HG02759 (cell line): ENCODE results near the gene SYCP3.

Experiments
- ATAC-seq: cut with Tn5 transposase; IDR thresholded peaks from one replicate; pipeline ENCODE4 v1.9.1; 2021; ENCODE audit warnings: mild to moderate bottlenecking, moderate library complexity; ENCODE audit not compliant: unreplicated experiment

Gene SYCP3

DNA sequence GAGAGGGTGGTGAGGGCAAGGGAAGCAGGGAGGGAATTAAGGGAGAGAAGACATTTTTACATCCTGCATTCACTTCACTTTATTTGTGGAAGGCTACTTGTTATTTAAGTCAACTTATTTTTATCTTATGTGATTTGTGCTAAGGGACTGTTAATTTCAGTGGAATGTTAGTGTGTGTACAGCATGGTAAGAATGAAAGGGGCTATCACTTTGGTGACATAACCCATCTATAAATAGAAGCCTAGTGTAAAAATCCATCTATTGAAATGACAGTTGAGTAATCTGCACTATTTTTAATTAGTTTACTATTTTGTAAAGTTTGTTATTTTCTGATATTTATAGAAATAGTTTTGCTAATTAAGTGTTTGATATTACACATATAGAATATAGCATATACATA lies 58.6 kb downstream of the SYCP3 start:
- no peak for ATAC-seq

DNA sequence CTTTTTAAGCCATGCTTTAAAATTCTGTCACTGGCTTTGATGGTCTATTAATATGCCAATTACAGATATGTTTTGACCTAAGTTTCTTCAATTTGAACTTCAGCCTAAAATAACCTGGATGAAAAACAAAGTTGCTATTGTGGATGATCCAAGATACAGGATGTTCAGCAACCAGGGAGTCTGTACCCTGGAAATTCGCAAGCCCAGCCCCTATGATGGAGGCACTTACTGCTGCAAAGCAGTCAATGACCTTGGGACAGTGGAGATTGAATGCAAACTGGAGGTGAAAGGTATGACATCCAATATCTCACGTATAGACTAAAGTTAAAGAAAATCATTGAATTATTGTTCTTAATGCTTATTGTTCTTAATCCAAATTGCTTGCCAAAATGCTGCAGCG lies 59.0 kb downstream of the SYCP3 start:
- no peak for ATAC-seq
